Astrocyte (in vitro differentiated cells and primary cell): Measurements from ENCODE around the gene EID2B. TPM values are rescaled to one million over a fixed set of nuclear protein-coding genes. Genes with fewer than 3 reads are reported as not detected.

Source experiments
- DNase-seq: peaks from one replicate; pipeline ENCODE4 v3.0.0-alpha.2; 2010; ENCODE audit warnings: low read depth
- FAIRE-seq: peaks from 2 replicates; lab custom pipeline; 2011; peaks lifted over from hg19 to GRCh38; lab: Jason Lieb, UNC
- H2AFZ ChIP-seq: 2 replicates; pipeline ENCODE4 v1.6.0; 2012; ENCODE audit warnings: low read depth, low read length, inconsistent platforms
- H3K27ac ChIP-seq: 2 replicates; pipeline ENCODE4 v1.5.1; 2011; ENCODE audit warnings: low read depth, low read length, inconsistent platforms
- H3K27me3 ChIP-seq: 2 replicates; pipeline ENCODE4 v1.6.0; 2011; ENCODE audit warnings: low read length, inconsistent platforms; ENCODE audit not compliant: insufficient read depth
- H3K36me3 ChIP-seq: 2 replicates; pipeline ENCODE4 v1.5.1; 2011; ENCODE audit warnings: low read length, inconsistent platforms; ENCODE audit not compliant: insufficient read depth
- H3K4me1 ChIP-seq: 2 replicates; pipeline ENCODE4 v1.5.1; 2011; ENCODE audit warnings: low read length, inconsistent platforms; ENCODE audit not compliant: insufficient read depth
- H3K4me2 ChIP-seq: 2 replicates; pipeline ENCODE4 v1.6.0; 2012; ENCODE audit warnings: low read length, inconsistent platforms
- H3K4me3 ChIP-seq: 2 replicates; pipeline ENCODE4 v1.5.1; 2011; ENCODE audit warnings: low read depth, mild to moderate bottlenecking, low read length, inconsistent platforms; ENCODE audit not compliant: insufficient read depth
- H3K79me2 ChIP-seq: 2 replicates; pipeline ENCODE4 v1.6.0; 2012; ENCODE audit warnings: mild to moderate bottlenecking, low read length, inconsistent platforms; ENCODE audit not compliant: insufficient read depth
- H3K9ac ChIP-seq: 2 replicates; pipeline ENCODE4 v1.6.0; 2012; ENCODE audit warnings: mild to moderate bottlenecking, low read length, inconsistent platforms
- H3K9me3 ChIP-seq: 2 replicates; pipeline ENCODE4 v1.5.1; 2012; ENCODE audit warnings: low read depth, mild to moderate bottlenecking, low read length, inconsistent platforms; ENCODE audit not compliant: insufficient read depth
- H4K20me1 ChIP-seq: 2 replicates; pipeline ENCODE4 v1.6.0; 2012; ENCODE audit warnings: low read length, inconsistent platforms; ENCODE audit not compliant: insufficient read depth
- H3K27ac Mint-ChIP-seq: one replicate; pipeline ENCODE4 v1.8.0; 2021; ENCODE audit warnings: mild to moderate bottlenecking, mixed read lengths; ENCODE audit not compliant: unreplicated experiment
- H3K27me3 Mint-ChIP-seq: one replicate; pipeline ENCODE4 v1.8.0; 2021; ENCODE audit warnings: low read depth, mixed read lengths; ENCODE audit not compliant: unreplicated experiment
- H3K36me3 Mint-ChIP-seq: one replicate; pipeline ENCODE4 v1.8.0; 2021; ENCODE audit warnings: low read depth, mixed read lengths; ENCODE audit not compliant: unreplicated experiment
- H3K4me1 Mint-ChIP-seq: one replicate; pipeline ENCODE4 v1.8.0; 2021; ENCODE audit warnings: low read depth, mixed read lengths; ENCODE audit not compliant: unreplicated experiment
- H3K4me3 Mint-ChIP-seq: one replicate; pipeline ENCODE4 v1.8.0; 2021; ENCODE audit warnings: mild to moderate bottlenecking, moderate library complexity, mixed read lengths; ENCODE audit not compliant: unreplicated experiment
- H3K9me3 Mint-ChIP-seq: one replicate; pipeline ENCODE4 v1.8.0; 2021; ENCODE audit warnings: mild to moderate bottlenecking, mixed read lengths; ENCODE audit not compliant: unreplicated experiment
- CTCF ChIP-seq: IDR thresholded peaks from 2 replicates; pipeline ENCODE4 v1.5.1; 2011; ENCODE audit warnings: low read depth, mild to moderate bottlenecking, inconsistent platforms, low read length, moderate library complexity; ENCODE audit not compliant: insufficient read depth
- EZH2 ChIP-seq: IDR thresholded peaks from 2 replicates; pipeline ENCODE4 v1.6.1; 2012; ENCODE audit warnings: mild to moderate bottlenecking, low read length, inconsistent platforms; ENCODE audit not compliant: insufficient read depth
- total RNA-seq: library from RNA; stranded (reverse); gene quantifications from 2 replicates; pipeline ENCODE4 v1.2.1, GENCODE V29; 2021

Gene EID2B
- total RNA-seq, 1 donor from 2014 or later, result 2.6 TPM

GRCh38 chr19:39553082-39553652, 20.5 kb upstream of the EID2B start:
- TF ChIP-seq EZH2 (no peak), CTCF (no peak)
- H3K27me3 Mint-ChIP-seq, result peaks cover 42% of the 10 kb centered on the region
- no peak overlapping the region for H3K4me3 ChIP-seq
- H3K4me2 ChIP-seq, result no peak overlapping the region
- no peaks in the 10 kb centered on the region for H3K4me1 ChIP-seq
- no peaks in the 10 kb centered on the region for H3K4me1 Mint-ChIP-seq
- H4K20me1 ChIP-seq, result no peaks in the 10 kb centered on the region
- H3K79me2 ChIP-seq, result no peaks in the 10 kb centered on the region
- no peaks in the 10 kb centered on the region for H3K36me3 ChIP-seq
- no peaks in the 10 kb centered on the region for H3K9me3 ChIP-seq
- H3K9me3 Mint-ChIP-seq, result no peaks in the 10 kb centered on the region
- peaks cover 3% of the 10 kb centered on the region for H3K27me3 ChIP-seq
- no peak overlapping the region for H3K4me3 Mint-ChIP-seq
- H3K36me3 Mint-ChIP-seq, result no peaks in the 10 kb centered on the region
- no peak overlapping the region for H3K27ac ChIP-seq
- no peak for DNase-seq
- H3K27ac Mint-ChIP-seq, result no peak overlapping the region
- FAIRE-seq, result no peak
- H2AFZ ChIP-seq, result no peak overlapping the region
- no peak overlapping the region for H3K9ac ChIP-seq

- Mint-ChIP-seq H3K27me3 (peaks cover 49% of the 10 kb centered on the region), H3K4me3 (no peak overlapping the region), H3K27ac (no peak overlapping the region), H3K4me1 (no peaks in the 10 kb centered on the region), H3K9me3 (no peaks in the 10 kb centered on the region), H3K36me3 (no peaks in the 10 kb centered on the region)
- Histone ChIP-seq H3K4me3 (no peak overlapping the region), H3K79me2 (no peaks in the 10 kb centered on the region), H3K27ac (no peak overlapping the region), H2AFZ (no peak overlapping the region), H3K4me2 (no peak overlapping the region), H3K27me3 (peaks cover 6% of the 10 kb centered on the region), H3K4me1 (no peaks in the 10 kb centered on the region), H4K20me1 (no peaks in the 10 kb centered on the region), H3K9me3 (no peaks in the 10 kb centered on the region), H3K36me3 (no peaks in the 10 kb centered on the region), H3K9ac (no peak overlapping the region)
- DNase-seq (no peak), FAIRE-seq (no peak)
- TF ChIP-seq EZH2, result no peak
- TF ChIP-seq CTCF, result no peak
Measured at GRCh38 chr19:39550197-39550596, 17.5 kb upstream of the EID2B start.

- peaks cover 28% of the 10 kb centered on the region for H3K27me3 Mint-ChIP-seq
- Histone ChIP-seq H3K27me3 (peaks cover 3% of the 10 kb centered on the region), H3K4me2 (no peak overlapping the region), H2AFZ (no peak overlapping the region), H3K4me1 (no peaks in the 10 kb centered on the region), H4K20me1 (no peaks in the 10 kb centered on the region), H3K36me3 (no peaks in the 10 kb centered on the region), H3K9me3 (no peaks in the 10 kb centered on the region), H3K79me2 (no peaks in the 10 kb centered on the region), H3K4me3 (no peak overlapping the region), H3K27ac (no peak overlapping the region), H3K9ac (no peak overlapping the region)
- no peak overlapping the region for H3K4me3 Mint-ChIP-seq
- no peak overlapping the region for H3K27ac Mint-ChIP-seq
- H3K36me3 Mint-ChIP-seq, result no peaks in the 10 kb centered on the region
- DNase-seq (no peak), FAIRE-seq (no peak)
- H3K9me3 Mint-ChIP-seq, result no peaks in the 10 kb centered on the region
- TF ChIP-seq CTCF (no peak), EZH2 (no peak)
- peaks cover 2% of the 10 kb centered on the region for H3K4me1 Mint-ChIP-seq
Measured at GRCh38 chr19:39546599-39546998, 13.9 kb upstream of the EID2B start.
